ENCODE data around the gene LCN15. TPM values are rescaled to one million over a fixed set of nuclear protein-coding genes. Genes with fewer than 3 reads are reported as not detected.
A peak's percentile ranks its signal among the peaks of the same experiment; 100 is the strongest.

The LCN15 gene
- total and polyA plus RNA-seq, 10 donors, result 0.35 TPM; not detected in 9

DNA sequence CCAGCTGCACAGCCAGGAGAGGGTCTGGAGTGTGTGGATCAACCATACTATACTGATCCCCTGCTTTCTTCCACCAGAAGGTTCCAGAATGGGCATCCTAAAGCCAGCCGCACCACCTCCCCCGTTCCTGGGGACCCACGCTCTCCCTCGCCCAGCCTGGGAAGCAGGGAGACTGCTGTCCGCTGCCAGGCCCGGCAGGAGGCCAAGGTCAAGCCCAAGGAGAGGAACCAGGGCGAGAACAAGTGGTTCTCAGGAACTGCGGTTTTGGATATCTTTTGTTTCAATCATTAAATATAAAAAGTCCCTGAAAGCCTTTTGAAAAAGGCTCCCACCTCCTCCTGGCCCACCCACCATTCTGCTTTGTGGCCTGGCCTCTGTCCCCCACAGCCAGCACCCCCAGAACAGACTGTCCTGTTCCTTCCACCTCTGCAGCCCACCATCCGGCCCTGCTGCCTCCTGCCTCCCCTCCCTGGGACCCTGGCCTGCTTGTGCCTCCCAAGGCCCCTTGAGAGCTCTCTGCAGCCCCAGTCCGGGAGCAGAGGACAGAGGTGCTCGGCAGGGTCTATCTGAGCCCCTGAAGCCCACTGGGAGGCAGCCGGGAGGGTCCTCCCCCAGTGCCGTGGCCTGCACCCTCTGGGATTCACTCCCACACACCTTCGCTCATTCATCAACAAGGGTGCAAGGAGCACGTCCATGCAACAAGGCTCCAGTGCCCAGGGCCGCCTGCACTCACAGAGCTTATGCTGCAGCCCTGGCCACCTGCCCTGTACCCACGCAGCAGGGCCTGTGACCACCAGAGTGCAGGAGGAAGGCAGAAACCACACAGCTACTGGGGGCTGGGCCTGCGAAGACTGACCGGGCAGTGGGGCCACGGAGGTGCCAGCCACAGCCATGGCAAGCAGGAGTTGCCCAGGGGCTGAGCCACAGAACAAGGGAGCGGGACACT, 15.4 kb downstream of the LCN15 start:
- TF ChIP-seq POLR2AphosphoS5 (IDR thresholded peaks at IDR 0.05), result peak in 2 of 3 donors; percentile 56 to 58
- TF ChIP-seq CTCF (IDR thresholded peaks at IDR 0.05 in 8 of 11, conservative IDR thresholded peaks at IDR 0.05 in 3 of 11), result no peak
- WGBS, 5 donors, result 44 to 54% (median 51%) methylated on average over 15 to 21 of the region's 21 CpGs
- Histone ChIP-seq H3K27ac (peak overlapping the region in 6 of 8 donors; percentile 13 to 76 (median 61)), H3K27me3 (replicated peaks in 1 of 7) (peaks cover 0 to 12% (median 0%) of the 10 kb centered on the region in 7 donors), H3K4me1 (peaks cover 12 to 58% (median 20%) of the 10 kb centered on the region in 6 donors), H3K4me3 (no peak overlapping the region), H3K9me3 (peaks cover 0 to 33% (median 24%) of the 10 kb centered on the region in 8 donors), H3K36me3 (no peaks in the 10 kb centered on the region)
- DNase-seq, result peak; percentile 75
- intact Hi-C loops (cut with DNase I; ENCODE audit: low total_unique reads), result no loop called here

- Histone ChIP-seq H3K9me3 (peaks cover 0 to 26% (median 23%) of the 10 kb centered on the region in 8 donors), H3K27ac (peak within 1 kb of the TSS in 6 of 8 donors; percentile 13 to 76 (median 61)), H3K4me3 (no peak within 1 kb of the TSS), H3K4me1 (peaks cover 12 to 57% (median 21%) of the 10 kb centered on the region in 6 donors), H3K36me3 (no peaks in the 10 kb centered on the region), H3K27me3 (replicated peaks in 1 of 7) (peaks cover 0 to 19% (median under 1%) of the 10 kb centered on the region in 7 donors)
- intact Hi-C loops (cut with DNase I; ENCODE audit: low total_unique reads), result no loop called here
- no peak for DNase-seq
- WGBS, 5 donors, result 57 to 74% (median 69%) methylated on average over 8 of the region's 8 CpGs
- TF ChIP-seq POLR2A (IDR thresholded peaks at IDR 0.05) (no peak), POLR2AphosphoS5 (IDR thresholded peaks at IDR 0.05) (no peak), CTCF (IDR thresholded peaks at IDR 0.05 in 8 of 11, conservative IDR thresholded peaks at IDR 0.05 in 3 of 11) (no peak)
These were observed 16.1 kb downstream of the LCN15 start, which contains the start of gene LCN6 for GRCh38 chr9:136748201-136748600. LCN6 (minus strand) TSS chr9:136748525; CDS start chr9:136748483, 42 bp downstream.

GRCh38 chr9:136747161-136748060, 16.9 kb downstream of the LCN15 start:
- Histone ChIP-seq H3K4me3 (no peak overlapping the region), H3K27me3 (replicated peaks in 1 of 7) (peaks cover 0 to 27% (median 8%) of the 10 kb centered on the region in 7 donors), H3K9me3 (peaks cover 0 to 18% (median 15%) of the 10 kb centered on the region in 8 donors), H3K4me1 (peaks cover 12 to 65% (median 28%) of the 10 kb centered on the region in 6 donors), H3K36me3 (no peaks in the 10 kb centered on the region), H3K27ac (no peak overlapping the region)
- DNase-seq, result no peak
- intact Hi-C loops (cut with DNase I; ENCODE audit: low total_unique reads), result no loop called here
- TF ChIP-seq CTCF (IDR thresholded peaks at IDR 0.05 in 8 of 11, conservative IDR thresholded peaks at IDR 0.05 in 3 of 11) (no peak), POLR2AphosphoS5 (IDR thresholded peaks at IDR 0.05) (no peak), POLR2A (IDR thresholded peaks at IDR 0.05) (no peak)
- WGBS, 5 donors, result 85 to 95% (median 85%) methylated on average over 22 of the region's 22 CpGs
